T47D (cell line): ENCODE measurements around the gene TMEM108.

Experiments used
- DNase-seq, 2 experiments: peaks; one replicate each; pipeline versions ENCODE4 v3.0.0 to v3.0.0-alpha.2; 2011 to 2012; ENCODE audit warnings: low read depth in 1 of 2, low spot score in 1 of 2
- JUND ChIP-seq: IDR thresholded peaks from 2 replicates; pipeline ENCODE4 v1.6.1; 2012; ENCODE audit warnings: low read depth
- in situ Hi-C: cut with HindIII; loops from 2 replicates; pipeline ENCODE4 v1.10.0; 2016; ENCODE audit warnings: low sequenced_read_pairs, low pct_unique_long_range_greater_than_20kb

Gene TMEM108

GRCh38 chr3:133393691-133394474 lies 355.7 kb downstream of the TMEM108 start:
- DNase-seq = peak in 1 of 2 experiments; percentile 81
- no peak for TF ChIP-seq JUND
- in situ Hi-C loops = no loop called here

- TF ChIP-seq JUND = no peak
- in situ Hi-C loops = no loop called here
- DNase-seq = no peak
Observed at GRCh38 chr3:133394561-133395311, 356.5 kb downstream of the TMEM108 start.

DNA sequence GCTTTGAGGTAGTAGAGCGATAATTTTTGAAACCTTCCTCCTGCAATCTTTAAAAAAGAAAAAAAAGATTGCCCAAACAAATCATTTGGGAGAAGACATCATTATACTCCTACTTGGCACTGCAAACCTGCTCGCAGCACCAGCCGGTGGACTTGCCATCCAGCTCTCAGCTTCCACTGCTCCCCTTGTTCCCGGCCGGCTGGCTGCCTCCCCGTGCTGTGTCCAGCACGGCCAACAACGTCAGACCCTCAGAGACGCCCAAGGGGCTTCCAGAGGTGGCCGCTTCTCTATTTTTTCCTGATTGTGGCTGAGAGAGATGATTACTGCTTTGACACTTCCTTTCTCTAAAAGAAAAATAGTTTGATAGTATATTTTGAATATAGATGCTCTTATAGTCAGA lies 358.7 kb downstream of the TMEM108 start:
- in situ Hi-C loops = no loop called here
- no peak for DNase-seq
- no peak for TF ChIP-seq JUND

GRCh38 chr3:133400006-133400515 lies 361.9 kb downstream of the TMEM108 start, which contains the start of gene BFSP2:
Gene BFSP2, plus strand, starts transcription at chr3:133400056. Its CDS starts 28 bp downstream, at chr3:133400084.
- TF ChIP-seq JUND = no peak
- in situ Hi-C loops = no loop called here
- no peak for DNase-seq

GRCh38 chr3:133401374-133402135 lies 363.4 kb downstream of the TMEM108 start:
- no peak for TF ChIP-seq JUND
- DNase-seq = no peak
- in situ Hi-C loops = no loop called here

GRCh38 chr3:133404920-133405319 lies 366.7 kb downstream of the TMEM108 start:
- in situ Hi-C loops = no loop called here
- no peak for DNase-seq
- no peak for TF ChIP-seq JUND

DNA sequence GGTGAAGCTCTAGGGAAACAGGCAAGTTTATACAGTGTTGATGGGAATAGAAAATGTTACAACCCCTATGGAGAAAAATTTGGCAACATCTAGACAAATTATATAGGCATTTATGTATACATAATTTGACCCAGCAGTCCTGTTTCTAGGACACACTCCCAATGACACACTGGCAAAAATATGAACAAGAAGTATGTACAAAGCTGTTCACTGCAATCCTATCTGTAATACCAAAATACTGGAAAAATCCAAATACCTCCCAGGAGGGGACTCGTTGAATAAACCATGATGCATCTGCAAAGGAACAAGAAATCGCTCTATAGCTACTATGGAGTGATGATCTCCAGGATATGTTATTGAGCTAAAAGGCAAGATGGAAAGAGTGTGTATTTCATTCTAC lies 370.2 kb downstream of the TMEM108 start:
- TF ChIP-seq JUND = no peak
- in situ Hi-C loops = no loop called here
- no peak for DNase-seq

DNA sequence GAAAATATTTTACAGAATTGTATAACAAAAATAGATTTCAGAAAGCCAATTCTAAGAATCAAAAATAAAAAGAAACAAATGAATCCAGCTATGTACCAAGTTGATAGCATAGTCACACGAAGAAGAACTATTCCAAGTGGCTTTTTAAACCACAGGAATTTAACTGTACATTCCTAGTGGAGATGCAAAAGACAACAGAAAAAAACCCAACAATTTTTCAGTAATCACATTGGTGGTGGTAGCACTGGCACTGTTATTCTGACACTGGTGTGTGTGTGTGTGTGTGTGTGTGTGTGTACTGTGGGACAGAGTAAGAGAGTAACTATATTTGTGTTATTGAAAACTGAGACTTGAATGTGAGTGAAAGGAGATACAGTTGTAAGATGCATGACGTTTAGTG lies 370.8 kb downstream of the TMEM108 start:
- no peak for TF ChIP-seq JUND
- DNase-seq = peak in 1 of 2 experiments; percentile 69
- in situ Hi-C loops = no loop called here

- no peak for TF ChIP-seq JUND
- DNase-seq = peak in 1 of 2 experiments; percentile 43
- in situ Hi-C loops = no loop called here
Observed at GRCh38 chr3:133410191-133410892, 372.2 kb downstream of the TMEM108 start.

DNA sequence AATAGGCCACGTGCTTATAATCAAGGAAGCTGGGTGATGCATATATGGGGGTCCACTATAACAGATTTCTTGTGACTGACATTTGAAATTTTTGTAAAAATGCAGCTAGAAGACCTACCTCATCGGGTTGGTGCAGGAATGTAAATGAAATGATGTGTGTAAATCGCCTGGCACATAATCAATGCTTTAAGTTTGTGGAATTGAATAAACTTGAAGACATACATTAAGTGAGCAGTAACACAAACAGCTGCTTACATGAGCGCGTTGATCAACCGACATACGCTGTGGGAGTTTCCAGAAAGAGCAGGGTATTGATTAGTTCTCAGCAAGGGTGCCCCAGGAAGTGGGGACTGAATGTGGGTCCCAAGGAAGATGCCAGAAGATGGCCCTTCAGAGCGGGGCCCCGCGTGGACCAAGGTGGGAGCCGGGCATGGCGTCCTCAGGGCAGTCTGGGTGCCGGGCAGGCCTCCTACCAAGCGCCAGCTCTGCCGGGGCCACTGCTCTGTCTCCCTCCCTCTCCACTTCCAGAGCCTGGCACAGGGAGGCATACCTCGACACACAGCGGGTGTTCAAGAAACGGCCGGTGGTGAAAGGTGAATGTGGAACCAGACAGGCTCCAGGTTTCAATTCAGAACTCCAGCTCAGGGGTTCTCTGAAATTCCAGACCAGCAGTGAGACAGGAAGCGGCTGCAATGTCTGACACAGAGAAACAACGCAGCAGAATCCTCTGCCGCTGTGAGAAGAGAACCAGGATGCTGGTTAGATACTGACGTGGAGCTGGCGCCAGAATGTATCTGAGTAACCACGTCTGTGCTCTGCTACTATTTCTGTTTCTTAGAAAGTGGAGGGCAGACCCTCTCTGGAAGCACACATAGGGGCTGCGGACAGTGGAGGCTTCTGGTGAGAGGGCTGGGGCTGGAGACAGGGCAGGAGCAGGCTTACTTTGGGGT lies 374.3 kb downstream of the TMEM108 start:
- no peak for TF ChIP-seq JUND
- peak in 1 of 2 experiments; percentile 45 for DNase-seq
- in situ Hi-C loops = no loop called here
